GM13976 (cell line): Measurements from ENCODE around the gene RBMS1.

Experiments used
- DNase-seq: peaks from one replicate; pipeline ENCODE4 v3.0.0; 2012; ENCODE audit warnings: low spot score
- CTCF ChIP-seq: IDR thresholded peaks from 2 replicates; pipeline ENCODE4 v1.5.1; 2012; ENCODE audit warnings: borderline replicate concordance, mild to moderate bottlenecking; ENCODE audit not compliant: insufficient read depth; ENCODE audit errors: extremely low read depth, missing control alignments, control extremely low read depth
- in situ Hi-C: fragments of 300-500 bp; cut with MboI; formaldehyde crosslinking; loops from one replicate; pipeline ENCODE4 v1.12.0; 2022; ENCODE audit warnings: low sequenced_read_pairs, mixed read lengths, inconsistent platforms; ENCODE audit not compliant: unreplicated experiment

RBMS1 gene

GRCh38 chr2:160277151-160277550, 216.5 kb downstream of the RBMS1 start:
- TF ChIP-seq CTCF = no peak
- DNase-seq = no peak
- in situ Hi-C loops = no loop called here

GRCh38 chr2:160275656-160276055, 218.0 kb downstream of the RBMS1 start:
- TF ChIP-seq CTCF = no peak
- DNase-seq = no peak
- in situ Hi-C loops = no loop called here

GRCh38 chr2:160271171-160272086, 222.2 kb downstream of the RBMS1 start:
- in situ Hi-C loops = no loop called here
- no peak for DNase-seq
- TF ChIP-seq CTCF = no peak

- no peak for TF ChIP-seq CTCF
- in situ Hi-C loops = no loop called here
- DNase-seq = no peak
Observed at GRCh38 chr2:160270571-160271113, 223.0 kb downstream of the RBMS1 start.

- peak; percentile 83 for DNase-seq
- TF ChIP-seq CTCF = peak; percentile 21
Observed at GRCh38 chr2:160269803-160270570, 223.6 kb downstream of the RBMS1 start.

GRCh38 chr2:160269365-160269764, 224.2 kb downstream of the RBMS1 start:
- no peak for TF ChIP-seq CTCF
- DNase-seq = no peak
- in situ Hi-C loops = no loop called here

More at GRCh38 chr2:160269803-160270570, 223.6 kb downstream of the RBMS1 start:
- in situ Hi-C loops = no loop called here
